ENCODE results near the gene SLC25A12.

The SLC25A12 gene

GRCh38 chr2:171924170-171924942 lies 30.3 kb upstream of the SLC25A12 start:
- Histone ChIP-seq H3K27ac (peak overlapping the region; percentile 70), H3K4me3 (ENCODE audit: low read depth, low read length) (no peak overlapping the region)
- in situ Hi-C loops (cut with HindIII; ENCODE audit: low pct_ligation_motif_present, low sequenced_read_pairs), result no loop called here

DNA sequence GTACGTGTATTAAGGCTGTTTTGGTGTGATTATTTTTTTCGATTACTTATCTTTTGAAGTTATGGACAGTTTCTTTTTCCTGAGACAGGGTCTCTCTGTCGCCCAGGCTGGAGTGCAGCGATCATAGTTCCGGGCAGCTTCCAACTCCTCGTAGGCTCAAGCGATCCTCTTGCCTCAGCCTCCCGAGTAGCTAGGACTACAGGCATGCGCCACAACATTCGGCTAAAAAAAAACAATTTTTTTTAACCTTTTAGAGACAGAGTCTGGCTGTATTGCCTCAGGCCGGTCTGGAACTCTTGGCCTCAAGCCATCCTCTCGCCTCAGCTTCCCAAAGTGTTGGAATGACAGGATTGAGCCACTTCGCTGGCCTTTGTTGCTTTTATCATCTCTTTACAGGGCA lies 29.2 kb upstream of the SLC25A12 start:
- H3K4me3 ChIP-seq (ENCODE audit: low read depth, low read length), result peak overlapping the region; percentile 95
- in situ Hi-C loops (cut with HindIII; ENCODE audit: low pct_ligation_motif_present, low sequenced_read_pairs), result no loop called here
- peak; percentile 55 for DNase-seq
- TF ChIP-seq, protein P1, sequence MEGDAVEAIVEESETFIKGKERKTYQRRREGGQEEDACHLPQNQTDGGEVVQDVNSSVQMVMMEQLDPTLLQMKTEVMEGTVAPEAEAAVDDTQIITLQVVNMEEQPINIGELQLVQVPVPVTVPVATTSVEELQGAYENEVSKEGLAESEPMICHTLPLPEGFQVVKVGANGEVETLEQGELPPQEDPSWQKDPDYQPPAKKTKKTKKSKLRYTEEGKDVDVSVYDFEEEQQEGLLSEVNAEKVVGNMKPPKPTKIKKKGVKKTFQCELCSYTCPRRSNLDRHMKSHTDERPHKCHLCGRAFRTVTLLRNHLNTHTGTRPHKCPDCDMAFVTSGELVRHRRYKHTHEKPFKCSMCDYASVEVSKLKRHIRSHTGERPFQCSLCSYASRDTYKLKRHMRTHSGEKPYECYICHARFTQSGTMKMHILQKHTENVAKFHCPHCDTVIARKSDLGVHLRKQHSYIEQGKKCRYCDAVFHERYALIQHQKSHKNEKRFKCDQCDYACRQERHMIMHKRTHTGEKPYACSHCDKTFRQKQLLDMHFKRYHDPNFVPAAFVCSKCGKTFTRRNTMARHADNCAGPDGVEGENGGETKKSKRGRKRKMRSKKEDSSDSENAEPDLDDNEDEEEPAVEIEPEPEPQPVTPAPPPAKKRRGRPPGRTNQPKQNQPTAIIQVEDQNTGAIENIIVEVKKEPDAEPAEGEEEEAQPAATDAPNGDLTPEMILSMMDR (IDR thresholded peaks at IDR 0.05; ENCODE audit: low read depth, low read length, missing control alignments), result no peak
- no peaks in the 10 kb centered on the region for H3K27me3 ChIP-seq (replicated peaks)
- peak overlapping the region; percentile 70 for H3K27ac ChIP-seq
- peaks cover 2% of the 10 kb centered on the region for H3K36me3 ChIP-seq (replicated peaks)

More at GRCh38 chr2:171924170-171924942, 30.3 kb upstream of the SLC25A12 start:
- Histone ChIP-seq H3K36me3 (replicated peaks) (peaks cover 6% of the 10 kb centered on the region), H3K27me3 (replicated peaks) (no peaks in the 10 kb centered on the region)
- no peak for DNase-seq
- TF ChIP-seq, protein P1 (IDR thresholded peaks at IDR 0.05; ENCODE audit: low read depth, low read length, missing control alignments), result no peak

DNA sequence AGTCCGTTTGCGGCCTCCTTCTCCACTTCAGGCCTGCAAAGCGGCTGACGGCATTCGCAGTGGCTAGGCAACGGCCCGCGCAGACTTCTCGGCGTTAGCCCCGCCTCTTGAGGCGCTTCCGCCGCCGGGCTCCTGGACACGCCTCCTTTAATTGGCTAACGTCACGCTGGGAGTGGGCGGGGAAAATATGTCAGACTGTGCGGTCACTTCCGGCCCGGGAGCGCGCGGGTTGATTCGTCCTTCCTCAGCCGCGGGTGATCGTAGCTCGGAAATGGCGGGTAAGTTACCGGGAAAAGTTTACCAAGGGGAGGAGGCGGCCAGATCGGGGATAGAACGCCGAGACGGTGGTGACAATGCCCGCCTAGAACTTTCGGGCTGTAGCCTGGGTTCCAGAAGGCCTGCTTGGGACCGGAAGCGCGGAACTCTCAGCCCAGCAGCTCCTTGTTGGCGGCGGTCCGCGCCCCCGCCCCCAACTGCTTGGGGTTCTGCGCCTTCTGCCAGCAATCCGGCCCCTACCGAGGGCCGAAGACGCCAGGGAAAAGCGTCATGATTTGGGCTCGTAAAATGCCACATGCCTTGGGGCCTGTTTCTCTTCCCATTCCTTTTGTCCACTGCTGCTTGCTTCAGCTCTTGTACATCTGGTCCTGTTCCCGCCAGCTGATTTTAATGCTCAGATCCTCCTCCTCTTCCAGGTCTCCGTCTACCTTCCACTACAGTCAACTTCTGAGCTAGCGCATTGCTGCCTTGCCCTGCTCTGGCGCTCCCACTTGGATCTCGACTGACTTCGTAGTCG lies 28.4 kb upstream of the SLC25A12 start, which contains the start of gene HAT1:
HAT1 (plus strand) TSS at position 232 of the 793 bp plus-strand sequence; CDS start at position 272, 40 bp downstream.
- peak within 1 kb of the TSS; percentile 95 for H3K4me3 ChIP-seq (ENCODE audit: low read depth, low read length)
- no peaks in the 10 kb centered on the region for H3K27me3 ChIP-seq (replicated peaks)
- H3K36me3 ChIP-seq (replicated peaks), result no peaks in the 10 kb centered on the region
- TF ChIP-seq, protein P1 (IDR thresholded peaks at IDR 0.05; ENCODE audit: low read depth, low read length, missing control alignments), result no peak
- DNase-seq, result peak; percentile 96
- in situ Hi-C loops (cut with HindIII; ENCODE audit: low pct_ligation_motif_present, low sequenced_read_pairs), result no loop called here
- H3K27ac ChIP-seq, result peak within 1 kb of the TSS; percentile 70

DNA sequence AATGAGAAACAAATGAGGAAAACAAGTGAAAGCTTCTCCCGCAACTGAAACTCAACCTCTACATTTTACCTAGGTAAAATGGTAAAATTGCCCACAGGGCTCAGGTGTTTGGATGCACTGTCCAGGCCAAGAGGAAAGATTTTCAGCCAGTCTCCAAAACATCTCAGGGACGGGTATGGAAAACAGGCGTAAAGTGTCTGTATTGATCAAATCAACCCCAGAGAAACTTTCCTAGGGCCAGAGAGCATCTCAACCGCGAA lies 27.9 kb upstream of the SLC25A12 start:
- Histone ChIP-seq H3K36me3 (replicated peaks) (no peaks in the 10 kb centered on the region), H3K4me3 (ENCODE audit: low read depth, low read length) (peak overlapping the region; percentile 95), H3K27me3 (replicated peaks) (no peaks in the 10 kb centered on the region), H3K27ac (peak overlapping the region; percentile 44)
- in situ Hi-C loops (cut with HindIII; ENCODE audit: low pct_ligation_motif_present, low sequenced_read_pairs), result no loop called here
- TF ChIP-seq, protein P1 (IDR thresholded peaks at IDR 0.05; ENCODE audit: low read depth, low read length, missing control alignments), result no peak
- DNase-seq, result no peak

DNA sequence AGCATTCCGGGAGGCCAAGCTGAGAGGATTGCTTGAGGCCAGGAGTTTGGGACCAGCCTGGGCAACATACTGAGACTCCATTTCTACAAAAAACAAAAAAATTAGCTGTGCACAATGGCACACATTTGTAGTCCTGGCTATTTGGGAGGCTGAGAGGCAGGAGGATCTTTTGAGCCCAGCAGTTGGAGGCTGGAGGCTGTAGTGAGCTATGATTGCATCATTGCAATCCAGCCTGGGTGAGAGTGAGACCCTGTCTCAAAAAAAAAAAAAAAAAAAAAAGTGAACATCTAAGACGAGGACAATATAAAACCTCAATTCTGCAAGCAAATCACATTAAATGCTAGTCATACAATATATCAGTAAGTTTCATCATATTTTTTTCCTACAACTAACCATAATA lies 25.4 kb upstream of the SLC25A12 start:
- Histone ChIP-seq H3K4me3 (ENCODE audit: low read depth, low read length) (no peak overlapping the region), H3K36me3 (replicated peaks) (no peaks in the 10 kb centered on the region), H3K27me3 (replicated peaks) (no peaks in the 10 kb centered on the region), H3K27ac (no peak overlapping the region)
- in situ Hi-C loops (cut with HindIII; ENCODE audit: low pct_ligation_motif_present, low sequenced_read_pairs), result no loop called here
- no peak for DNase-seq
- TF ChIP-seq, protein P1 (IDR thresholded peaks at IDR 0.05; ENCODE audit: low read depth, low read length, missing control alignments), result no peak
